ENCODE measurements around the gene SETD3. TPM values are rescaled to one million over a fixed set of nuclear protein-coding genes. Genes with fewer than 3 reads are reported as not detected.

Gene SETD3
- total RNA-seq, 1 donor from 2014 or later, result 62.8 TPM

DNA sequence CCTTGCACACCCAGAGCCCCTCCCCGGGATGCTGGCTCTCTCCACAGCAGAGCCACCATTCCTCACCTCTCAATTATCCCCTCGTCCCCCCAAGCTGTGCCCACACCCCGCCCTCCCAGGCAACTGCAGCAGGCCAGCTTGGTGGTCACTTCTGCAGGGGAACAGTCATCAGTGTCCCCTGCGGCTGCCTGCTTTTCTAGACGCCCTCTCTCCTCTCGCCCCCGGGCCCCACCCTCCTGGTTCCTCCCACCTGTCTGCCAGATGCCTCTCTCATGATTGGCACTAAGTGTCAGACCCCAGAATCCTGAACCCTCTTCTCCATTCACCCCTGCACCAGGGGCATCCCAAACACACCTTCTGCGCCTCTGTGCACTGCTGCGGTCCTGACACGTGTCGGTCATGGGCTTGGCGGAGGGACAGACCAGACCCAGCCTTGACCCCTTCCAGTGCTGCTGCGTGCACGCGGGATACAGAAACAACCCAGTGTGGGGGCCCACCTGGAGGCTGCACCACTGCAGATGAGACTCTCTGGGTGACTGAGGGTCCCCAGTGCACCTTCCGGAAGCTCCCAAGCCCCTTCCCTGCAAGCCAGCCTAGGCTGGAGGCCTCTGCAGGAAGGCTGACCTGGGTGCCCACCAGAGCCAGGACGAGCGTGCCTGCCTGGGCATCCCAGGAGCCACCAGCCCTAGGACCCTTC lies 99.5 kb downstream of the SETD3 start:
- Mint-ChIP-seq H3K4me3 (ENCODE audit: unreplicated experiment) (no peak overlapping the region), H3K9me3 (ENCODE audit: unreplicated experiment) (peaks cover 2% of the 10 kb centered on the region), H3K36me3 (ENCODE audit: low read depth, unreplicated experiment) (no peaks in the 10 kb centered on the region), H3K27ac (ENCODE audit: unreplicated experiment) (no peak overlapping the region), H3K4me1 (ENCODE audit: low read depth, unreplicated experiment) (peaks cover 15% of the 10 kb centered on the region), H3K27me3 (ENCODE audit: low read depth, unreplicated experiment) (peaks cover 18% of the 10 kb centered on the region)
- no peak for TF ChIP-seq EZH2 (IDR thresholded peaks at IDR 0.05; ENCODE audit: insufficient read depth, low read length)
- TF ChIP-seq, protein P1, sequence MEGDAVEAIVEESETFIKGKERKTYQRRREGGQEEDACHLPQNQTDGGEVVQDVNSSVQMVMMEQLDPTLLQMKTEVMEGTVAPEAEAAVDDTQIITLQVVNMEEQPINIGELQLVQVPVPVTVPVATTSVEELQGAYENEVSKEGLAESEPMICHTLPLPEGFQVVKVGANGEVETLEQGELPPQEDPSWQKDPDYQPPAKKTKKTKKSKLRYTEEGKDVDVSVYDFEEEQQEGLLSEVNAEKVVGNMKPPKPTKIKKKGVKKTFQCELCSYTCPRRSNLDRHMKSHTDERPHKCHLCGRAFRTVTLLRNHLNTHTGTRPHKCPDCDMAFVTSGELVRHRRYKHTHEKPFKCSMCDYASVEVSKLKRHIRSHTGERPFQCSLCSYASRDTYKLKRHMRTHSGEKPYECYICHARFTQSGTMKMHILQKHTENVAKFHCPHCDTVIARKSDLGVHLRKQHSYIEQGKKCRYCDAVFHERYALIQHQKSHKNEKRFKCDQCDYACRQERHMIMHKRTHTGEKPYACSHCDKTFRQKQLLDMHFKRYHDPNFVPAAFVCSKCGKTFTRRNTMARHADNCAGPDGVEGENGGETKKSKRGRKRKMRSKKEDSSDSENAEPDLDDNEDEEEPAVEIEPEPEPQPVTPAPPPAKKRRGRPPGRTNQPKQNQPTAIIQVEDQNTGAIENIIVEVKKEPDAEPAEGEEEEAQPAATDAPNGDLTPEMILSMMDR (IDR thresholded peaks at IDR 0.05; ENCODE audit: insufficient read depth, low read depth, low read length), result no peak
- Histone ChIP-seq H3K36me3 (ENCODE audit: insufficient read depth, low read length) (no peaks in the 10 kb centered on the region), H3K4me1 (ENCODE audit: insufficient read depth, low read length) (peaks cover 11% of the 10 kb centered on the region), H3K9ac (ENCODE audit: low read length) (no peak overlapping the region), H3K9me3 (ENCODE audit: insufficient read depth, low read depth, low read length) (peaks cover 2% of the 10 kb centered on the region), H2AFZ (ENCODE audit: low read depth, low read length) (no peak overlapping the region), H3K4me3 (ENCODE audit: insufficient read depth, low read depth, low read length) (no peak overlapping the region), H3K27ac (ENCODE audit: low read depth, low read length) (no peak overlapping the region), H3K27me3 (ENCODE audit: insufficient read depth, low read length) (peaks cover 5% of the 10 kb centered on the region), H3K4me2 (ENCODE audit: low read length) (no peak overlapping the region), H4K20me1 (ENCODE audit: insufficient read depth, low read length) (no peaks in the 10 kb centered on the region), H3K79me2 (ENCODE audit: insufficient read depth, low read length) (no peaks in the 10 kb centered on the region)
- DNase-seq (ENCODE audit: low read depth) (no peak), FAIRE-seq (no peak)

DNA sequence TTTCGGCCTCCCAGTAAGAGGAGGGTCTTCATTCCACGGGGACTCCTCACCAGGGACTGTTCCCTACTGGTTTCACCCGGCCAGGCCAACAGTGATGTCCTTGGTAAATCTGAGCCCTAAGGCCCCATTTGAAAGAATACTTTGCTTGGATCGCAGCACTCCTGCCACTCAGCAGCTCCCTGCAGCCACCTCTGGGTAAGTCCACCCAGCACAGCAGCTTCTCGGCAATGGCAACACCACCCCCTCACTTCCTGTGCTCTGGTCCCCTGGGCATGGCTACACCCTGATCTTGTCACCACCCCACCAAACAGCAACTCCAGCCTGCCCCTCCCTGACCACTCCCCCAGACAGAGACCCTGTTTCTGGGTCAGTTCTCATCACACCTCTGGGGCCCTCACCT lies 100.3 kb downstream of the SETD3 start:
- no peak for TF ChIP-seq EZH2 (IDR thresholded peaks at IDR 0.05; ENCODE audit: insufficient read depth, low read length)
- TF ChIP-seq, protein P1 (IDR thresholded peaks at IDR 0.05; ENCODE audit: insufficient read depth, low read depth, low read length), result no peak

DNA sequence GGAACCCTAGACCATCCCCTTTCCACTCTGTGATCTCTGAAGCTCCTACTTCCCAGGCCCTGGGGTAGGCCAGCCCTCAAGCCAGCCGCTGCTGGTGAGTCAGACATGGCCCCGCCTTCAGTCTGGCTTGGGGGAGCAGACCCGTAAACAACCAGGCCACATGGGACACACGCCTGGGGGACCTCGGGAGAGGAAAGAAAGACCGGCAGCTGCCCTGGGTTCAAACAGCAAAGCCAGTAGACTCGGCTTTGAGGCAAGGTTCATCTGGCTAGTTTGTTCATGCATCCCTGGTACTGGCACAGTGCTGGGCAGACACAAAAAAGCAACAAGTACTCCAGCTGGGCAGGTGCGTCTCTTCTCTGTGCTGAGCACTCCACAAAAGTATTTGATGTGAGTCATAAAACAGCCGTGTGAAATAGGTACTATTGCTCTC lies 101.9 kb downstream of the SETD3 start:
- H3K4me3 ChIP-seq (ENCODE audit: insufficient read depth, low read depth, low read length), result no peak overlapping the region
- peak overlapping the region; percentile 11 for H3K4me2 ChIP-seq (ENCODE audit: low read length)
- H3K9ac ChIP-seq (ENCODE audit: low read length), result peak overlapping the region; percentile 18
- no peak for FAIRE-seq
- peaks cover 2% of the 10 kb centered on the region for H3K9me3 Mint-ChIP-seq (ENCODE audit: unreplicated experiment)
- H3K4me1 Mint-ChIP-seq (ENCODE audit: low read depth, unreplicated experiment), result peaks cover 15% of the 10 kb centered on the region
- H3K36me3 ChIP-seq (ENCODE audit: insufficient read depth, low read length), result no peaks in the 10 kb centered on the region
- TF ChIP-seq, protein P1 (IDR thresholded peaks at IDR 0.05; ENCODE audit: insufficient read depth, low read depth, low read length), result no peak
- no peak for TF ChIP-seq EZH2 (IDR thresholded peaks at IDR 0.05; ENCODE audit: insufficient read depth, low read length)
- H3K27ac ChIP-seq (ENCODE audit: low read depth, low read length), result peak overlapping the region; percentile 12
- peak overlapping the region; percentile 62 for H3K27ac Mint-ChIP-seq (ENCODE audit: unreplicated experiment)
- no peaks in the 10 kb centered on the region for H4K20me1 ChIP-seq (ENCODE audit: insufficient read depth, low read length)
- no peaks in the 10 kb centered on the region for H3K36me3 Mint-ChIP-seq (ENCODE audit: low read depth, unreplicated experiment)
- H3K4me1 ChIP-seq (ENCODE audit: insufficient read depth, low read length), result peaks cover 11% of the 10 kb centered on the region
- no peak overlapping the region for H3K4me3 Mint-ChIP-seq (ENCODE audit: unreplicated experiment)
- DNase-seq (ENCODE audit: low read depth), result peak; percentile 49
- peak overlapping the region; percentile 63 for H2AFZ ChIP-seq (ENCODE audit: low read depth, low read length)
- H3K9me3 ChIP-seq (ENCODE audit: insufficient read depth, low read depth, low read length), result no peaks in the 10 kb centered on the region
- peaks cover 7% of the 10 kb centered on the region for H3K27me3 Mint-ChIP-seq (ENCODE audit: low read depth, unreplicated experiment)
- H3K27me3 ChIP-seq (ENCODE audit: insufficient read depth, low read length), result no peaks in the 10 kb centered on the region
- no peaks in the 10 kb centered on the region for H3K79me2 ChIP-seq (ENCODE audit: insufficient read depth, low read length)

More for the DNA sequence above, 100.3 kb downstream of the SETD3 start:
- no peak overlapping the region for H2AFZ ChIP-seq (ENCODE audit: low read depth, low read length)
- no peak overlapping the region for H3K4me3 ChIP-seq (ENCODE audit: insufficient read depth, low read depth, low read length)
- H3K4me2 ChIP-seq (ENCODE audit: low read length), result no peak overlapping the region
- peaks cover 2% of the 10 kb centered on the region for H3K9me3 ChIP-seq (ENCODE audit: insufficient read depth, low read depth, low read length)
- H3K9ac ChIP-seq (ENCODE audit: low read length), result no peak overlapping the region
- FAIRE-seq (no peak), DNase-seq (ENCODE audit: low read depth) (no peak)
- peaks cover 5% of the 10 kb centered on the region for H3K27me3 ChIP-seq (ENCODE audit: insufficient read depth, low read length)
- peaks cover 11% of the 10 kb centered on the region for H3K4me1 ChIP-seq (ENCODE audit: insufficient read depth, low read length)
- no peaks in the 10 kb centered on the region for H4K20me1 ChIP-seq (ENCODE audit: insufficient read depth, low read length)
- Mint-ChIP-seq H3K36me3 (ENCODE audit: low read depth, unreplicated experiment) (no peaks in the 10 kb centered on the region), H3K4me3 (ENCODE audit: unreplicated experiment) (no peak overlapping the region), H3K27ac (ENCODE audit: unreplicated experiment) (no peak overlapping the region), H3K27me3 (ENCODE audit: low read depth, unreplicated experiment) (peaks cover 13% of the 10 kb centered on the region), H3K4me1 (ENCODE audit: low read depth, unreplicated experiment) (peaks cover 15% of the 10 kb centered on the region), H3K9me3 (ENCODE audit: unreplicated experiment) (peaks cover 2% of the 10 kb centered on the region)
- H3K36me3 ChIP-seq (ENCODE audit: insufficient read depth, low read length), result no peaks in the 10 kb centered on the region
- H3K79me2 ChIP-seq (ENCODE audit: insufficient read depth, low read length), result no peaks in the 10 kb centered on the region
- no peak overlapping the region for H3K27ac ChIP-seq (ENCODE audit: low read depth, low read length)
